Right lobe of liver (tissue), 4 donors: ENCODE measurements around the gene TPPP3.

Experiments
- CTCF ChIP-seq, 4 donors: fragments of 200-600 bp in 3 of 4; fragments of 450-650 bp in 1 of 4; IDR thresholded peaks; one replicate each; pipeline versions ENCODE4 v1.5.1 to v1.8.0; 2016 to 2022; ENCODE audit warnings: antibody characterized with exemption in 4 of 4, mild to moderate bottlenecking in 2 of 4
- POLR2A ChIP-seq: fragments of 450-650 bp; IDR thresholded peaks from one replicate; pipeline ENCODE4 v1.6.1; 2017; ENCODE audit warnings: antibody characterized with exemption, mild to moderate bottlenecking
- donor health status: DM: no; HTN: no; CAD: no.
- donor health status: DM: no; HTN: no; CAD: no.
- donor health status: DM: no; HTN: yes; CAD: no.

- TF ChIP-seq CTCF (IDR thresholded peaks at IDR 0.05) (no peak), POLR2A (no peak)
These were observed 4.7 kb upstream of the TPPP3 start for GRCh38 chr16:67397812-67398545.
